Endothelial cell of umbilical vein (primary cell): ENCODE data around the gene ETF1. TPM values are rescaled to one million over a fixed set of nuclear protein-coding genes. Genes with fewer than 3 reads are reported as not detected.

Source experiments
- BruUV-seq: library from RNA; stranded (reverse); fragments of 400-500 nt; replicated peaks from 2 replicates; lab custom pipeline; 2021; lab: Mats Ljungman, UMichigan
- CTCF ChIA-PET: fragments of 300-600, 350-600 bp; sonication (Branson Sonifier 250); formaldehyde crosslinking; loops from one replicate; lab custom pipeline; 2021; ENCODE audit warnings: antibody characterized with exemption, inconsistent platforms; lab: Charles Lee
- POLR2A ChIA-PET: fragments of 300-600, 350-600 bp; sonication (Branson Sonifier 250); formaldehyde crosslinking; loops from one replicate; lab custom pipeline; 2021; ENCODE audit warnings: antibody characterized with exemption, inconsistent platforms; lab: Charles Lee
- DNase-seq: peaks from one replicate; pipeline ENCODE4 v3.0.0-alpha.2; 2011; ENCODE audit warnings: low read depth, low spot score
- FAIRE-seq: peaks from 2 replicates; lab custom pipeline; 2011; peaks lifted over from hg19 to GRCh38; lab: Jason Lieb, UNC
- H2AFZ ChIP-seq: 2 replicates; pipeline ENCODE4 v1.6.0; 2012; ENCODE audit warnings: low read depth, low read length, control low read depth, inconsistent platforms
- H3K27ac ChIP-seq: 2 replicates; pipeline ENCODE4 v1.5.1; 2011; ENCODE audit warnings: low read depth, mild to moderate bottlenecking, control low read depth, low read length, moderate library complexity; ENCODE audit not compliant: insufficient read depth
- H3K27me3 ChIP-seq, 2 experiments: 2 replicates each; pipeline versions ENCODE4 v1.6.0 to v1.6.1; 2011; ENCODE audit warnings: low read length in 2 of 2, mixed read lengths in 1 of 2; ENCODE audit not compliant: control insufficient read depth in 2 of 2, insufficient read depth in 2 of 2
- H3K36me3 ChIP-seq, 2 experiments: 2 replicates in 1 of 2; 3 replicates in 1 of 2; pipeline ENCODE4 v1.5.1; 2011; ENCODE audit warnings: low read length in 2 of 2, mild to moderate bottlenecking in 1 of 2, moderate library complexity in 1 of 2; ENCODE audit not compliant: control insufficient read depth in 2 of 2, insufficient read depth in 2 of 2; ENCODE audit errors: extremely low read depth in 1 of 2
- H3K4me1 ChIP-seq: 3 replicates; pipeline ENCODE4 v1.5.1; 2011; ENCODE audit warnings: mild to moderate bottlenecking, low read length; ENCODE audit not compliant: control insufficient read depth, insufficient read depth; ENCODE audit errors: extremely low read depth
- H3K4me2 ChIP-seq: 2 replicates; pipeline ENCODE4 v1.6.1; 2011; ENCODE audit warnings: low read length, control low read depth, mixed read lengths; ENCODE audit not compliant: insufficient read depth
- H3K4me3 ChIP-seq, 3 experiments: fragments of 200-600 bp in 1 of 3; sonication (generic), shearing (Covaris generic) in 1 of 3; replicated peaks in 1 of 3; 2 replicates each; pipeline ENCODE4 v1.5.1; 2011 to 2016; ENCODE audit warnings: control low read depth in 3 of 3, low read length in 3 of 3, mild to moderate bottlenecking in 2 of 3, inconsistent platforms in 1 of 3, low read depth in 1 of 3, moderate library complexity in 1 of 3; ENCODE audit not compliant: insufficient read depth in 1 of 3
- H3K79me2 ChIP-seq: 2 replicates; pipeline ENCODE4 v1.6.0; 2012; ENCODE audit warnings: low read length, inconsistent platforms; ENCODE audit not compliant: control insufficient read depth, insufficient read depth
- H3K9ac ChIP-seq: replicated peaks from 2 replicates; pipeline ENCODE3; 2011; ENCODE audit warnings: low read length, control low read depth; ENCODE audit not compliant: insufficient read depth; ENCODE audit errors: extremely low read depth
- H3K9me1 ChIP-seq: replicated peaks from 3 replicates; pipeline ENCODE4 v1.6.0; 2011; ENCODE audit warnings: mild to moderate bottlenecking, low read length; ENCODE audit not compliant: control insufficient read depth, insufficient read depth; ENCODE audit errors: extremely low read depth
- H3K9me3 ChIP-seq: replicated peaks from 2 replicates; pipeline ENCODE4 v1.5.1; 2012; ENCODE audit warnings: low read length, inconsistent platforms; ENCODE audit not compliant: control insufficient read depth, insufficient read depth
- H4K20me1 ChIP-seq: replicated peaks from 2 replicates; pipeline ENCODE3; 2011; ENCODE audit warnings: mild to moderate bottlenecking, low read length; ENCODE audit not compliant: control insufficient read depth, insufficient read depth; ENCODE audit errors: extremely low read depth
- EZH2 ChIP-seq: IDR thresholded peaks from 2 replicates; pipeline ENCODE4 v1.6.1; 2012; ENCODE audit warnings: borderline replicate concordance, low read depth, mild to moderate bottlenecking, moderate library complexity, low read length, inconsistent platforms; ENCODE audit not compliant: severe bottlenecking
- FOS ChIP-seq: IDR thresholded peaks from 2 replicates; pipeline ENCODE4 v1.6.1; 2011; ENCODE audit warnings: mild to moderate bottlenecking, low read length, moderate library complexity, borderline replicate concordance; ENCODE audit not compliant: insufficient read depth
- GATA2 ChIP-seq: IDR thresholded peaks from 2 replicates; pipeline ENCODE4 v1.7.0; 2011; ENCODE audit warnings: low read depth, mild to moderate bottlenecking, moderate library complexity, mixed read lengths, low read length; ENCODE audit not compliant: insufficient read length, insufficient read depth
- JUN ChIP-seq: IDR thresholded peaks from 2 replicates; pipeline ENCODE4 v1.6.1; 2011; ENCODE audit warnings: borderline replicate concordance, low read depth; ENCODE audit not compliant: insufficient read length, insufficient read depth
- MYC ChIP-seq: IDR thresholded peaks from one replicate; pipeline ENCODE4 v1.6.1; 2011; ENCODE audit warnings: mild to moderate bottlenecking, low read depth, low read length
- POLR2A ChIP-seq: IDR thresholded peaks from 2 replicates; pipeline ENCODE4 v1.6.1; 2012; ENCODE audit warnings: low read depth, mild to moderate bottlenecking, control low read depth, low read length
- POLR2AphosphoS5 ChIP-seq: IDR thresholded peaks from 2 replicates; pipeline ENCODE4 v1.6.1; 2012; ENCODE audit warnings: low read depth, mild to moderate bottlenecking, control low read depth, low read length, moderate library complexity; ENCODE audit not compliant: insufficient read depth
- dilution Hi-C: fragments of 300-500 bp; cut with MboI; formaldehyde crosslinking; loops from one replicate; pipeline ENCODE4 v1.15.0; 2019; ENCODE audit warnings: low sequenced_read_pairs; ENCODE audit not compliant: extremely low pct_ligation_motif_present
- intact Hi-C: fragments of 100-400 bp; cut with micrococcal nuclease; formaldehyde crosslinking; loops from one replicate; pipeline ENCODE4 v1.10.0; 2022
- polyA plus RNA-seq, 4 experiments: library from polyadenylated mRNA; depleted of rRNA in 3 of 4; stranded (reverse) in 3 of 4; unstranded in 1 of 4; fragments of >200 nt; gene quantifications; 2 replicates each; pipeline versions ENCODE4 v1.2.1 to v1.2.3, GENCODE V29; 2011 to 2012; ENCODE audit warnings: missing spikeins in 1 of 4
- total RNA-seq: library from RNA; stranded (reverse); gene quantifications from 2 replicates; pipeline ENCODE4 v1.2.3, GENCODE V29; 2021
- TF ChIP-seq, protein P1 (sequence below), 2 donors: IDR thresholded peaks; 1 replicate in 1 of 2; 2 replicates in 1 of 2; pipeline ENCODE4 v1.5.1; 2011; ENCODE audit warnings: low read length in 2 of 2, mild to moderate bottlenecking in 2 of 2, moderate library complexity in 2 of 2, control low read depth in 1 of 2, inconsistent platforms in 1 of 2, low read depth in 1 of 2; ENCODE audit not compliant: insufficient read depth in 1 of 2; ENCODE audit errors: extremely low read depth in 1 of 2
- TF ChIP-seq, protein P2 (sequence below): IDR thresholded peaks from 2 replicates; pipeline ENCODE4 v1.6.1; 2011; ENCODE audit not compliant: insufficient read depth, insufficient read length

ETF1 gene
- total and polyA plus RNA-seq, 2 donors (not counting 3 experiments of a cell fraction or from before 2014, with no cell fraction given): 32.9 to 114 TPM

DNA sequence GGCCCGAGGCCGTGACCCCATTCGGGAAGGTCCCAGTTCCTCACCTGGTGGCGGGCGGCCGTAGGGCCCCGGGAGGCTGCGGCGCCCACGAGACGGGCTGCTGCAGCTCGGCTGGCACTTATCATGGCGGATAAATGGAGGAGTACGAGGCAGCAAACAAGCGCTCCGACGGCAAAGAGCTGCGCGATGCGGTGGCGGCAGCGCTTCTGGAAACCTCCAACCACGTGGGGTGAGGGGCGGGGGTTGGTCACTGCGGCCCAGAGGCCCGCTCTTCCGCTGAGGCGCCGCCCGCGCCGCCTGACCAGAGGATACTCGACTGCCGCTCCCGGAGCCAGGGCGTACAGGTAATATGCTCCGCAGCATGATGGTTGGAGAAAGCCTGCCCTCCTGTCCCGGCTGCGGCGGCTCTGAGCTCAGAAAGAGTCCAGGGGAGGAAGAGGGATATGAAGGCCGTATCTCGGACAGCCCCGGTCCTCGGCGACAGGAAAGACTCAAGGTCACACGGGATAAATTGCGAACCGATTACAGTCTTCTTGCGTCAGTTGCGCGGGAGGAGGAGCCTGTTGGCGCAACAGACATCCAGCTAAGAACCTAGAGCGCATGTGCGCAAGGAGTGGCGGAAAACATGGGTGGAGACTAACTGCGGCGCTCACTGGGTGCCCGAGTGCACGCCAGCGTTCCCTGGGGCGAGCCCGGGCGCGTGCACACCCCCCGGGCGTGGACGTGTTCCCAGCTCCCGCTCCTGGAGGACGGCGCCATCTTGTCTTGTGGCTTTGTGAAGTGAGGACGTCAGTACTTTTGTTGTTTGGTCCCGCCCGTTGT, 32.4 kb upstream of the ETF1 start, which contains the start of gene HSPA9:
HSPA9 (minus strand) TSS at position 208 of the 822 bp plus-strand sequence; CDS start at position 125, 83 bp downstream.
- peak within 1 kb of the TSS; percentile 99 for H3K4me2 ChIP-seq
- peaks cover 12 to 13% of the 10 kb centered on the region in 2 experiments for H3K36me3 ChIP-seq
- CTCF ChIA-PET: interaction anchor here (0.5 to 1.6 kb wide), 11 partner anchors 9 to 817 kb away, joined by 3 to 7 read pairs (median 4); no protein-coding TSS in a partner anchor
- DNase-seq: peak; percentile 100
- peak within 1 kb of the TSS; percentile 97 for H3K27ac ChIP-seq
- no peaks in the 10 kb centered on the region for H3K9me1 ChIP-seq
- no peaks in the 10 kb centered on the region for H3K9me3 ChIP-seq
- H3K4me1 ChIP-seq: peaks cover 10% of the 10 kb centered on the region
- intact Hi-C loops (loop anchor here (1.0 to 5.0 kb wide), 4 partner anchors 32 to 699 kb away; partner anchors contain the start of genes ETF1 and SIL1), dilution Hi-C loops (no loop called here)
- TF ChIP-seq MYC (peak; percentile 99), GATA2 (no peak), POLR2A (peak; percentile 76), JUN (no peak), POLR2AphosphoS5 (peak; percentile 80), FOS (peak; percentile 24), EZH2 (no peak)
- TF ChIP-seq, protein P1, sequence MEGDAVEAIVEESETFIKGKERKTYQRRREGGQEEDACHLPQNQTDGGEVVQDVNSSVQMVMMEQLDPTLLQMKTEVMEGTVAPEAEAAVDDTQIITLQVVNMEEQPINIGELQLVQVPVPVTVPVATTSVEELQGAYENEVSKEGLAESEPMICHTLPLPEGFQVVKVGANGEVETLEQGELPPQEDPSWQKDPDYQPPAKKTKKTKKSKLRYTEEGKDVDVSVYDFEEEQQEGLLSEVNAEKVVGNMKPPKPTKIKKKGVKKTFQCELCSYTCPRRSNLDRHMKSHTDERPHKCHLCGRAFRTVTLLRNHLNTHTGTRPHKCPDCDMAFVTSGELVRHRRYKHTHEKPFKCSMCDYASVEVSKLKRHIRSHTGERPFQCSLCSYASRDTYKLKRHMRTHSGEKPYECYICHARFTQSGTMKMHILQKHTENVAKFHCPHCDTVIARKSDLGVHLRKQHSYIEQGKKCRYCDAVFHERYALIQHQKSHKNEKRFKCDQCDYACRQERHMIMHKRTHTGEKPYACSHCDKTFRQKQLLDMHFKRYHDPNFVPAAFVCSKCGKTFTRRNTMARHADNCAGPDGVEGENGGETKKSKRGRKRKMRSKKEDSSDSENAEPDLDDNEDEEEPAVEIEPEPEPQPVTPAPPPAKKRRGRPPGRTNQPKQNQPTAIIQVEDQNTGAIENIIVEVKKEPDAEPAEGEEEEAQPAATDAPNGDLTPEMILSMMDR (IDR thresholded peaks at IDR 0.05; ENCODE audit: extremely low read depth in 1 of 2, insufficient read depth in 1 of 2, low read depth in 1 of 2, low read length in 2 of 2): no peak
- TF ChIP-seq, protein P2, sequence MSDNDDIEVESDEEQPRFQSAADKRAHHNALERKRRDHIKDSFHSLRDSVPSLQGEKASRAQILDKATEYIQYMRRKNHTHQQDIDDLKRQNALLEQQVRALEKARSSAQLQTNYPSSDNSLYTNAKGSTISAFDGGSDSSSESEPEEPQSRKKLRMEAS: peak; percentile 91
- H3K79me2 ChIP-seq: peaks cover 40% of the 10 kb centered on the region
- POLR2A ChIA-PET: interaction anchor here (0.7 to 1.4 kb wide), 8 partner anchors 9 to 767 kb away, joined by 3 to 6 read pairs (median 4); partner anchors contain the start of genes ETF1 and MATR3
- peak within 1 kb of the TSS; percentile 99 for H3K9ac ChIP-seq
- BruUV-seq: no TSS peak
- H4K20me1 ChIP-seq: no peaks in the 10 kb centered on the region
- FAIRE-seq: peak; percentile 100
- peak within 1 kb of the TSS; percentile 56 for H2AFZ ChIP-seq
- H3K4me3 ChIP-seq: peak within 1 kb of the TSS; percentile 89 to 100 (median 100)
- no peaks in the 10 kb centered on the region for H3K27me3 ChIP-seq
